BE2C (cell line): ENCODE data around the gene MBD4.

Source experiments
- DNase-seq: peaks from one replicate; pipeline ENCODE4 v3.0.0-alpha.2; 2020
- H3K27me3 ChIP-seq: fragments of 250-450 bp; sonication (Bioruptor Pico); 2 replicates; pipeline ENCODE4 v1.5.1; 2020; ENCODE audit warnings: mild to moderate bottlenecking
- H3K36me3 ChIP-seq: fragments of 250-450 bp; sonication (Bioruptor Pico); 2 replicates; pipeline ENCODE4 v1.5.1; 2020; ENCODE audit warnings: mild to moderate bottlenecking
- H3K4me1 ChIP-seq: fragments of 250-450 bp; sonication (Bioruptor Pico); 2 replicates; pipeline ENCODE4 v1.5.1; 2020
- H3K4me3 ChIP-seq: 2 replicates; pipeline ENCODE4 v1.5.1; 2011; ENCODE audit warnings: low read depth, low read length
- H3K9me3 ChIP-seq: fragments of 250-450 bp; sonication (Bioruptor Pico); 2 replicates; pipeline ENCODE4 v1.5.1; 2020
- CTCF ChIP-seq: IDR thresholded peaks from 2 replicates; pipeline ENCODE4 v1.5.1; 2012; ENCODE audit warnings: mild to moderate bottlenecking, low read depth, low read length

The MBD4 gene

DNA sequence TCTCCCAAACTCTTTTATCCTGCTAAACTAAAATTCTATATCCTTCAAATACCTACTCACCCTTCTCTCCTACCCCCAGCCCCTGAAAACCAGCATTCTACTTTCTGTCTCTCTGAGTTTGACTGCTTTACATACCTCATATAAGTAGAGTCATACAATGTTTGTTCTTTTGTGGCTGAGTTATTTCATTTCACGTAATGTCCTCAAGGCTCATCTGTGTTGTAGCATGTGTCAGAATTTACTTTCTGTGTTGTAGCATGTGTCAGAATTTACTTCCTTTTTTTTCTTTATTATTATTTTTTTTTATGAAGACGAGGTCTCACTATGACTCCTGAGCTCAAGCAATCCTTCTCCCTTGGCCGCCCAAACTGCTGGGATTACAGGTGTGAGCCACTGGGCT, 20.4 kb upstream of the MBD4 start:
- DNase-seq: no peak
- no peak for TF ChIP-seq CTCF
- H3K36me3 ChIP-seq: no peaks in the 10 kb centered on the region

GRCh38 chr3:129453732-129454131, 14.0 kb upstream of the MBD4 start:
- Histone ChIP-seq H3K4me1 (no peaks in the 10 kb centered on the region; the same call in 1 of the 2 replicates), H3K9me3 (no peaks in the 10 kb centered on the region), H3K4me3 (no peak overlapping the region), H3K36me3 (peaks cover 4% of the 10 kb centered on the region; the same call in 1 of the 2 replicates), H3K27me3 (no peaks in the 10 kb centered on the region)
- no peak for TF ChIP-seq CTCF
- DNase-seq: no peak

More for the DNA sequence above, 20.4 kb upstream of the MBD4 start:
- H3K4me3 ChIP-seq: no peak overlapping the region
- H3K4me1 ChIP-seq: no peaks in the 10 kb centered on the region
- no peaks in the 10 kb centered on the region for H3K27me3 ChIP-seq
- H3K9me3 ChIP-seq: no peaks in the 10 kb centered on the region

GRCh38 chr3:129449279-129450115, 9.7 kb upstream of the MBD4 start:
- no peaks in the 10 kb centered on the region for H3K27me3 ChIP-seq
- no peaks in the 10 kb centered on the region; the same call in 1 of the 2 replicates for H3K4me1 ChIP-seq
- H3K36me3 ChIP-seq: peaks cover 4% of the 10 kb centered on the region; the same call in 1 of the 2 replicates
- DNase-seq: no peak
- no peak overlapping the region for H3K4me3 ChIP-seq
- TF ChIP-seq CTCF: no peak
- H3K9me3 ChIP-seq: no peaks in the 10 kb centered on the region

DNA sequence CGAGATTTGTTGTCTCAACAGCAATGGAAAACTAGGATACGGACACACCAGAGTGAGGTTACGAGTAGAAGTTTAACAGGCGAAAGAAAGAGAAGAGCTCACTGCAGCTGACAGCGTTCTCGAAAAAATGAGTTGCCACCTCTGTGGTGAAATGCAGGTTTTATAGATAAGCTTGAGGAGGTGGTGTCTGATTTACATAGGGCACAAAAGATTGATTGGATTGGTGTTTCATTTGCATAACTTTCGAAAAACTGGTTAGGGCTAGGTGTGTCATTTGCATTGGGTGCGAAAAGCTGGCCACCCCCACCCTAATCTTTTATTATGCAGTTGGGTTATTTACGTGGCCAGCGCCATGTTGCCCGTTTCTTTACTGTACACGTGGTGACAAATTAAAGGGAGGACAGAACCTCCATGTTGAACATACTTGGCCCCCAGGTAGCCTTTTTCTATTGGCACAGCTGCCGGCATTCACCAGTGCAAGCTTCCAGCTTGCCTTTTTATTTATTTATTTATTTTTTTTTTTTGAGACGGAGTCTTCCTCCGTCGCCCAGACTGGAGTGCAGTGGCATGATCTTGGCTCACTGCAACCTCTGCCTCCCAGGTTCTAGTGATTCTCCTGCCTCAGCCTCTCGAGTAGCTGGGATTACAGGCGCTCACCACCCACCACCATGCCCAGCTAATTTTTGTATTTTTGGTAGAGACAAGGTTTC, 8.6 kb upstream of the MBD4 start:
- Histone ChIP-seq H3K4me1 (no peaks in the 10 kb centered on the region; the same call in 1 of the 2 replicates), H3K4me3 (no peak overlapping the region)

GRCh38 chr3:129446926-129447325, 7.2 kb upstream of the MBD4 start:
- Histone ChIP-seq H3K27me3 (no peaks in the 10 kb centered on the region), H3K4me3 (no peak overlapping the region), H3K36me3 (peaks cover 4% of the 10 kb centered on the region; the same call in 1 of the 2 replicates), H3K9me3 (no peaks in the 10 kb centered on the region), H3K4me1 (no peaks in the 10 kb centered on the region; the same call in 1 of the 2 replicates)
- TF ChIP-seq CTCF: no peak
- DNase-seq: no peak

More for the DNA sequence above, 8.6 kb upstream of the MBD4 start:
- no peak for DNase-seq
- H3K9me3 ChIP-seq: no peaks in the 10 kb centered on the region
- no peak for TF ChIP-seq CTCF
- H3K27me3 ChIP-seq: no peaks in the 10 kb centered on the region
- H3K36me3 ChIP-seq: peaks cover 4% of the 10 kb centered on the region; the same call in 1 of the 2 replicates
